Lung (tissue), 12 donors: ENCODE results near the gene IGSF6. TPM values are rescaled to one million over a fixed set of nuclear protein-coding genes. Genes with fewer than 3 reads are reported as not detected.
A peak's percentile ranks its signal among the peaks of the same experiment; 100 is the strongest.

Source experiments
- ATAC-seq: fragments of 200-7000 bp; cut with Tn5 transposase; one replicate; pipeline ENCODE4 v1.9.1; 2020; ENCODE audit warnings: moderate number of reproducible peaks; ENCODE audit not compliant: insufficient read depth, low FRiP score
- DNase-seq, 3 donors: peaks; one replicate each; pipeline ENCODE4 v3.0.0-alpha.2; 2013 to 2017
- H3K27ac ChIP-seq, 2 donors: one replicate each; pipeline ENCODE4 v1.5.1; 2013; ENCODE audit warnings: mild to moderate bottlenecking in 2 of 2, moderate library complexity in 2 of 2, control low read depth in 1 of 2, inconsistent platforms in 1 of 2, low read depth in 1 of 2, low read length in 1 of 2
- H3K27me3 ChIP-seq, 3 donors: one replicate each; pipeline ENCODE4 v1.5.1; 2013; ENCODE audit warnings: low read length in 2 of 3; ENCODE audit not compliant: control insufficient read depth in 3 of 3, insufficient read depth in 3 of 3
- H3K36me3 ChIP-seq, 4 donors: one replicate each; pipeline ENCODE4 v1.5.1; 2013; ENCODE audit warnings: low read length in 4 of 4, mild to moderate bottlenecking in 1 of 4, moderate library complexity in 1 of 4; ENCODE audit not compliant: control insufficient read depth in 4 of 4, insufficient read depth in 4 of 4
- H3K4me1 ChIP-seq, 5 donors: one replicate each; pipeline ENCODE4 v1.5.1; 2013; ENCODE audit warnings: low read length in 5 of 5, mild to moderate bottlenecking in 2 of 5, moderate library complexity in 1 of 5; ENCODE audit not compliant: control insufficient read depth in 5 of 5, insufficient read depth in 5 of 5
- H3K4me3 ChIP-seq: one replicate; pipeline ENCODE4 v1.5.1; 2013; ENCODE audit warnings: mild to moderate bottlenecking, control low read depth, moderate library complexity
- H3K9ac ChIP-seq, 2 donors: one replicate each; pipeline ENCODE4 v1.5.1; 2013; ENCODE audit warnings: low read length in 2 of 2, control low read depth in 1 of 2; ENCODE audit not compliant: insufficient read depth in 1 of 2
- H3K9me3 ChIP-seq, 4 donors: one replicate each; pipeline ENCODE4 v1.5.1; 2013; ENCODE audit warnings: low read length in 3 of 4, mild to moderate bottlenecking in 1 of 4, moderate library complexity in 1 of 4; ENCODE audit not compliant: control insufficient read depth in 4 of 4, insufficient read depth in 3 of 4
- WGBS, 2 donors: extraction: QIAGEN DNeasy Blood & Tissue Kit; methylation state at CpG; one replicate each; pipeline ENCODE4 v1.1.7; 2013; 5-methylcytosine and 5-hydroxymethylcytosine counted together
- polyA plus RNA-seq, 2 donors: library from polyadenylated mRNA; stranded (reverse); fragments of 200-250 nt; gene quantifications; one replicate each; pipeline ENCODE4 v1.2.1, GENCODE V29; 2013
- total RNA-seq, 2 donors: library from RNA; depleted of rRNA in 1 of 2; stranded (reverse); fragments of >200 nt in 1 of 2; gene quantifications; one replicate each; pipeline ENCODE4 v1.2.1, GENCODE V29; 2014 to 2021
- TF ChIP-seq, protein P1 (sequence below): IDR thresholded peaks from 2 replicates; pipeline ENCODE4 v1.5.1; 2012; ENCODE audit warnings: mild to moderate bottlenecking; ENCODE audit errors: control extremely low read depth, extremely low read depth
- donor health status: control.
- donor health status: control.
- donor health status: Bipolar disorder and iron deficiency.
- donor health status: healthy.
- donor health status: DM: yes; HTN: yes; CAD: no.

IGSF6 gene
- total and polyA plus RNA-seq, 4 donors: 12.2 to 54.3 (median 38.8) TPM

DNA sequence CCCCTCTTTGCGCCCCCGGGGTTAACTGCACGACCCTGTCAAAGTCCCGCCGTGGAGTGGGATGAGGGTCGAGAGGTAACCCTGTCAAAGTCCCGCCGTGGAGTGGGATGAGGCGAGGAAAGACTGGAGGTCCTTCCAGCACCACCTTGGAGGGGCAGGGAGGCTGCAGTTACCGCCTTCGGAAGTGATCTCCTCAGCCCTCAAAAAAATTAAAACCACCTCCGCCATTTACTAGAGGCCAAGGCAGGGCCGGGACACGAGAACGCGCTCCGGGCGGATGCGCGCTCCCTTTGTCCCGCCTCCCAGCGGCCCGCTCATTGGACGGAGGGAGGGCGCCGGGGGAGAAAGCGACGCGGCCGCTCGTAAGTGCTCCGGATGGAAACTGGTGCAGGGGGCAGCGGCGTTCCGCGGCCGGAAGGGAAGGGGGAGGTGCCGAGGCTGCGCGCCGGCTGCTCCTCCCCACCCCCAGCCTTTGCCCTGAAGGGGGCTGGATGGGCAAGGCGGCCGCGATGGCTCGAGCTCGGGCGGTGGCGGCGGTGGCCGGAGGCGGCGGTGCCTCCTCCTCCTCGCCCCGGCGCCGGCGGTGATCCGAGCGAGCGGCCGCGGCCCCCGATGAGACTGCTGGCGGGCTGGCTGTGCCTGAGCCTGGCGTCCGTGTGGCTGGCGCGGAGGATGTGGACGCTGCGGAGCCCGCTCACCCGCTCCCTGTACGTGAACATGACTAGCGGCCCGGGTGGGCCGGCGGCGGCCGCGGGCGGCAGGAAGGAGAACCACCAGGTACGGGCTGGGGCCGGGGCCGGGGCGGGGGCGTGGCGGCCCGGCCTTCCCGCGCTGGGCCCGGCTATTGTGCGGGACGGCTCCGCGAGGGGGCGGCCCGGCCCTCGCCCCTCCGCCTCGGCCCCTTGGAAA is 53.0 kb downstream of the IGSF6 start, which contains the start of gene METTL9:
METTL9 (plus strand) TSS at position 456 of the 909 bp plus-strand sequence; CDS start at position 613, 157 bp downstream.
- peak within 1 kb of the TSS; percentile 92 to 97 for H3K9ac ChIP-seq
- no peaks in the 10 kb centered on the region for H3K36me3 ChIP-seq
- H3K27ac ChIP-seq: peak within 1 kb of the TSS; percentile 91 to 97
- TF ChIP-seq, protein P1, sequence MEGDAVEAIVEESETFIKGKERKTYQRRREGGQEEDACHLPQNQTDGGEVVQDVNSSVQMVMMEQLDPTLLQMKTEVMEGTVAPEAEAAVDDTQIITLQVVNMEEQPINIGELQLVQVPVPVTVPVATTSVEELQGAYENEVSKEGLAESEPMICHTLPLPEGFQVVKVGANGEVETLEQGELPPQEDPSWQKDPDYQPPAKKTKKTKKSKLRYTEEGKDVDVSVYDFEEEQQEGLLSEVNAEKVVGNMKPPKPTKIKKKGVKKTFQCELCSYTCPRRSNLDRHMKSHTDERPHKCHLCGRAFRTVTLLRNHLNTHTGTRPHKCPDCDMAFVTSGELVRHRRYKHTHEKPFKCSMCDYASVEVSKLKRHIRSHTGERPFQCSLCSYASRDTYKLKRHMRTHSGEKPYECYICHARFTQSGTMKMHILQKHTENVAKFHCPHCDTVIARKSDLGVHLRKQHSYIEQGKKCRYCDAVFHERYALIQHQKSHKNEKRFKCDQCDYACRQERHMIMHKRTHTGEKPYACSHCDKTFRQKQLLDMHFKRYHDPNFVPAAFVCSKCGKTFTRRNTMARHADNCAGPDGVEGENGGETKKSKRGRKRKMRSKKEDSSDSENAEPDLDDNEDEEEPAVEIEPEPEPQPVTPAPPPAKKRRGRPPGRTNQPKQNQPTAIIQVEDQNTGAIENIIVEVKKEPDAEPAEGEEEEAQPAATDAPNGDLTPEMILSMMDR: no peak
- DNase-seq: peak; percentile 97 to 99 (median 97)
- peak; percentile 100 for ATAC-seq
- peaks cover 2 to 27% (median 4%) of the 10 kb centered on the region in 5 donors for H3K4me1 ChIP-seq
- no peaks in the 10 kb centered on the region for H3K9me3 ChIP-seq
- H3K27me3 ChIP-seq: no peaks in the 10 kb centered on the region
- H3K4me3 ChIP-seq: peak within 1 kb of the TSS; percentile 94
- 0 to 1% methylated on average over 51 to 100 of the region's 100 CpGs for WGBS, 2 donors

DNA sequence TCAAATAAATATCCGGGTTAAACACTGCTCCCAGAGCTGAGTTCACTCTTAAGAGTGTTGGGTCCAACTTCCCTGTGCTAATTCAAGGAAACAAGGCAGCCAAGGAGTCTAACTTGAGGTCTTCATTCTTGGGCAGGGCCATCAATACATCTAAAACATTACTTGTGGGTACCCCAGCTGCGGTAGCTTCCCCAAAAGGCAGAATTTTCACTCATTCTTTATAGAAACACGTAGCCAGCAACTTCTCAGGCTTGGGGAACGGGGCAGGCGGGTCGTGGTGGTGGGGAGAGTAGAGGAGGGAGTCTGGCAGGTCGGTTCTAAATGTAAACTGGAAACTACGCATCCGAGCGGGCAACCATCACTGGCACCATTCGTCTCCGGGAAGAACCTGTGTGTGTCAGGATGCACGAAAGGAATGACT is 53.7 kb downstream of the IGSF6 start:
- WGBS, 2 donors: 1 to 2% methylated on average over 13 of the region's 13 CpGs
- Histone ChIP-seq H3K9me3 (no peaks in the 10 kb centered on the region), H3K36me3 (no peaks in the 10 kb centered on the region), H3K4me1 (peaks cover 0 to 20% (median 4%) of the 10 kb centered on the region in 5 donors), H3K4me3 (peak overlapping the region; percentile 59), H3K27me3 (no peaks in the 10 kb centered on the region), H3K27ac (peak overlapping the region; percentile 86 to 94), H3K9ac (peak overlapping the region; percentile 92 to 97)
- no peak for ATAC-seq
- TF ChIP-seq, protein P1: no peak
- peak in 2 of 3 donors; percentile 38 to 40 for DNase-seq

DNA sequence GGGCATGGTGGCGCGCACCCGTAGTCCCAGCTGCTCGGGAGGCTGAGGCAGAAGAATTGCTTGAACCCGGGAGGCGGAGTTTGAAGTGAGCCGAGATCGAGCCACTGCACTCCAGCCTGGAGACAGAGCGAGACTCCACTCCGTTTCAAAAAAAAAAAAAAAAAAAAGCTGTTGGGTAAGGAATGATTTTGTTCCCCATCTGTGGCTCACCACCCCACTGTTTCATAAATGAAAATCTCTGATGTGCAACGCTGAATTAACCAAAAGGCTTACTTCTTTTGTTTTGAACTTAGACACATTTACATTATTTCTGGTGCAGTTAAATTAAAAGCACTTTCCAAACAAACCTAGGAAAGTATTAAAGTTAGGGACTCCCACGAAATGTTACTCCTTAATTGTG is 54.2 kb downstream of the IGSF6 start:
- Histone ChIP-seq H3K9ac (peak overlapping the region in 1 of 2 donors; percentile 97), H3K27ac (no peak overlapping the region), H3K36me3 (no peaks in the 10 kb centered on the region)

More for the DNA sequence above, 54.2 kb downstream of the IGSF6 start:
- H3K27me3 ChIP-seq: no peaks in the 10 kb centered on the region
- DNase-seq: no peak
- TF ChIP-seq, protein P1: no peak
- no peak for ATAC-seq
- H3K4me1 ChIP-seq: peaks cover 0 to 19% (median 4%) of the 10 kb centered on the region in 5 donors
- 69 to 76% methylated on average over 12 of the region's 12 CpGs for WGBS, 2 donors
- H3K9me3 ChIP-seq: no peaks in the 10 kb centered on the region
- no peak overlapping the region for H3K4me3 ChIP-seq
